ENCODE results near the gene TENT4B. TPM values are rescaled to one million over a fixed set of nuclear protein-coding genes. Genes with fewer than 3 reads are reported as not detected.

The TENT4B gene
- total and polyA plus RNA-seq, 2 experiments from 2014 or later: 7.7 to 14.8 TPM

DNA sequence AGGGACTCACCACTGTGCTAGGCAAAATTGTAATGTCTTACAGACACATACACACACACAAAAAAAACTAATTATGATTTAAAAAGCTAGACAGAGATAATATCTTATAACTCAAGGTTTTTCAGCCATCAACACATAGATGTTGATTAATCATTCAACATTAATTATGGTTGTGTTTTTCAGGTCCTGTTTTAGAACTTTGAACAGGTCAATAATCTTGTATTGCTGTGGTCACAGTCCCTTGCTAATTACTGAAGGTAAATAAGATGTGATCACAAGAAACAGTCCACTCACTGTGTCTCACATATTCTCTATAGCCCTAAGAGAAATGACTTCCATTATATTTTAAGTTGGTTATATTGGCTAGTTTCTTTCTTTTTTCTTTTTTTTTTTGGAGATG lies 32.4 kb upstream of the TENT4B start:
- H4K20me1 ChIP-seq (ENCODE audit: insufficient read depth, poor library complexity, severe bottlenecking): no peaks in the 10 kb centered on the region

DNA sequence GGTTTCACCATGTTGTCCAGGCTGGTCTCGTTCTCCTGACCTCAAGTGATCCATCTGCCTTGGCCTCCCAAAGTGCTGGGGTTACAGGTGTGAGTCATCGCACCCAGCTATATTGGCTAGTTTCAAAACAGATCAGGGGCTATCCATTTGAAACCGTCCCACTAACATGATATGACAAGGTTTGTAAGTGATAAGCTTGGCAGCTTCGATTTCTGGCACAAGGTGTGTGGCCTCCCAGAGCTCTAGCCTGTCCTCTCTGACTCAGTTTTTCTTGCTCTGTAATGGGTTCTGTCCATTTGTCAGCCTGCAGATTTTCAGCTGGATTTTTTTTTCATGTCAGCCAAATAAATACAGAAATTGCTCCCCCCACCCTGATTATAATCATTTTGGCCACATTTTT lies 31.8 kb upstream of the TENT4B start:
- TF ChIP-seq EZH2 (IDR thresholded peaks at IDR 0.05; ENCODE audit: borderline replicate concordance) (no peak), EZH2phosphoT487 (IDR thresholded peaks at IDR 0.05; ENCODE audit: low read depth, severe bottlenecking, unreplicated experiment) (no peak)
- TF ChIP-seq, protein P1, sequence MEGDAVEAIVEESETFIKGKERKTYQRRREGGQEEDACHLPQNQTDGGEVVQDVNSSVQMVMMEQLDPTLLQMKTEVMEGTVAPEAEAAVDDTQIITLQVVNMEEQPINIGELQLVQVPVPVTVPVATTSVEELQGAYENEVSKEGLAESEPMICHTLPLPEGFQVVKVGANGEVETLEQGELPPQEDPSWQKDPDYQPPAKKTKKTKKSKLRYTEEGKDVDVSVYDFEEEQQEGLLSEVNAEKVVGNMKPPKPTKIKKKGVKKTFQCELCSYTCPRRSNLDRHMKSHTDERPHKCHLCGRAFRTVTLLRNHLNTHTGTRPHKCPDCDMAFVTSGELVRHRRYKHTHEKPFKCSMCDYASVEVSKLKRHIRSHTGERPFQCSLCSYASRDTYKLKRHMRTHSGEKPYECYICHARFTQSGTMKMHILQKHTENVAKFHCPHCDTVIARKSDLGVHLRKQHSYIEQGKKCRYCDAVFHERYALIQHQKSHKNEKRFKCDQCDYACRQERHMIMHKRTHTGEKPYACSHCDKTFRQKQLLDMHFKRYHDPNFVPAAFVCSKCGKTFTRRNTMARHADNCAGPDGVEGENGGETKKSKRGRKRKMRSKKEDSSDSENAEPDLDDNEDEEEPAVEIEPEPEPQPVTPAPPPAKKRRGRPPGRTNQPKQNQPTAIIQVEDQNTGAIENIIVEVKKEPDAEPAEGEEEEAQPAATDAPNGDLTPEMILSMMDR (IDR thresholded peaks at IDR 0.05; ENCODE audit: poor library complexity): no peak
- Histone ChIP-seq H3K9me3 (ENCODE audit: low read depth) (no peaks in the 10 kb centered on the region), H3K27me3 (no peaks in the 10 kb centered on the region), H3K4me2 (no peak overlapping the region), H2AFZ (no peak overlapping the region), H3K4me3 (no peak overlapping the region), H3K36me3 (replicated peaks; ENCODE audit: insufficient read depth, low read depth) (no peaks in the 10 kb centered on the region), H4K20me1 (ENCODE audit: insufficient read depth, poor library complexity, severe bottlenecking) (no peaks in the 10 kb centered on the region), H3K4me1 (ENCODE audit: insufficient read depth) (peaks cover 3% of the 10 kb centered on the region), H3K9me2 (replicated peaks; ENCODE audit: insufficient read depth) (no peaks in the 10 kb centered on the region), H3K27ac (no peak overlapping the region), H3K79me2 (no peaks in the 10 kb centered on the region)
- 77% methylated on average over 4 of the region's 4 CpGs for WGBS (ENCODE audit: low lambda C conversion rate, missing lambda C conversion rate)
- DNase-seq (ENCODE audit: low spot score): no peak

More for the DNA sequence above, 32.4 kb upstream of the TENT4B start:
- peaks cover 3% of the 10 kb centered on the region for H3K4me1 ChIP-seq (ENCODE audit: insufficient read depth)
- no peak overlapping the region for H2AFZ ChIP-seq
- no peaks in the 10 kb centered on the region for H3K9me2 ChIP-seq (replicated peaks; ENCODE audit: insufficient read depth)
- no peak overlapping the region for H3K4me3 ChIP-seq
- no peaks in the 10 kb centered on the region for H3K9me3 ChIP-seq (ENCODE audit: low read depth)
- no peaks in the 10 kb centered on the region for H3K79me2 ChIP-seq
- no peaks in the 10 kb centered on the region for H3K27me3 ChIP-seq
- no peaks in the 10 kb centered on the region for H3K36me3 ChIP-seq (replicated peaks; ENCODE audit: insufficient read depth, low read depth)
- no peak overlapping the region for H3K4me2 ChIP-seq
- no peak for DNase-seq (ENCODE audit: low spot score)
- no peak overlapping the region for H3K27ac ChIP-seq
- no peak for TF ChIP-seq EZH2phosphoT487 (IDR thresholded peaks at IDR 0.05; ENCODE audit: low read depth, severe bottlenecking, unreplicated experiment)
- no peak for TF ChIP-seq EZH2 (IDR thresholded peaks at IDR 0.05; ENCODE audit: borderline replicate concordance)
- TF ChIP-seq, protein P1 (IDR thresholded peaks at IDR 0.05; ENCODE audit: poor library complexity): no peak

DNA sequence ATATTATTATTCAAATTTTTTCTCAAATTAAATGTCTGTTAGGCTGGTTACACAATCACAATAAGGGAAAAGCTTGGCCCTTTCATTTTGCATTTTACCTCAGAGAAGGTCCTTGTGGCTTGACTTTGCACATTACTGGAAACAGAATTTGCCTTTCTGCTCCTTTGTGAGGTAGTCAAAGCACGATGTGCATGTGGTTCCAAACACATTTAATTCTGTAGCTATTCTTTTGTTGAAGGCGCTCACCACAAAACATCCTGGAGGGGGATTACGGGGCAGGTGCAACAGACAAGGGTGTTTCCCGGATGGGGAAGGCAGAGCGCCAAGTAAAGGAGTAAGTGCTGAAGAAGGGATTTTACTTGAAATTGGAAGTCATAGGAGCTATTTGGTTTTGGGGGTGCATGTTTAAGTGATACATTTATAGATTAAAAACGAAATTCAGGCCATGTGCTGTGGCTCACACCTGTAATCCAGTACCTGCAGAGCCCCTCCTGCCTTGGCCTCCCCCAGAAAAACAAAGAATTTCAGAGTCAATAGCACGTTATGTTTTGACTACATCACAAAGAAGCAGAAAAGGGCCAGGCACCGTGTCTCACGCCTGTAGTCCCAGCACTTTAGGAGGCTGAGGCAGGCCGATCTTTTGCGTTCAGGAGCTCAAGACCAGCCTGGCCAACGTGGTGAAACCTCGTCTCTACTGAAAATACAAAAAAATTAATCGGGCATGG lies 31.2 kb upstream of the TENT4B start:
- Histone ChIP-seq H3K4me2 (no peak overlapping the region), H3K36me3 (replicated peaks; ENCODE audit: insufficient read depth, low read depth) (no peaks in the 10 kb centered on the region), H3K4me1 (ENCODE audit: insufficient read depth) (peaks cover 3% of the 10 kb centered on the region), H3K9me3 (ENCODE audit: low read depth) (no peaks in the 10 kb centered on the region), H3K9me2 (replicated peaks; ENCODE audit: insufficient read depth) (no peaks in the 10 kb centered on the region), H2AFZ (no peak overlapping the region), H4K20me1 (ENCODE audit: insufficient read depth, poor library complexity, severe bottlenecking) (no peaks in the 10 kb centered on the region), H3K4me3 (no peak overlapping the region), H3K27me3 (no peaks in the 10 kb centered on the region), H3K27ac (no peak overlapping the region), H3K79me2 (no peaks in the 10 kb centered on the region)
- TF ChIP-seq EZH2phosphoT487 (IDR thresholded peaks at IDR 0.05; ENCODE audit: low read depth, severe bottlenecking, unreplicated experiment): no peak
- TF ChIP-seq, protein P1 (IDR thresholded peaks at IDR 0.05; ENCODE audit: poor library complexity): no peak
- no peak for TF ChIP-seq EZH2 (IDR thresholded peaks at IDR 0.05; ENCODE audit: borderline replicate concordance)
- no peak for DNase-seq (ENCODE audit: low spot score)
- 78% methylated on average over 14 of the region's 14 CpGs for WGBS (ENCODE audit: low lambda C conversion rate, missing lambda C conversion rate)

All from hepatocyte (in vitro differentiated cells).